Measurements from ENCODE around the gene ANKRD53.

- TF ChIP-seq, protein P1, sequence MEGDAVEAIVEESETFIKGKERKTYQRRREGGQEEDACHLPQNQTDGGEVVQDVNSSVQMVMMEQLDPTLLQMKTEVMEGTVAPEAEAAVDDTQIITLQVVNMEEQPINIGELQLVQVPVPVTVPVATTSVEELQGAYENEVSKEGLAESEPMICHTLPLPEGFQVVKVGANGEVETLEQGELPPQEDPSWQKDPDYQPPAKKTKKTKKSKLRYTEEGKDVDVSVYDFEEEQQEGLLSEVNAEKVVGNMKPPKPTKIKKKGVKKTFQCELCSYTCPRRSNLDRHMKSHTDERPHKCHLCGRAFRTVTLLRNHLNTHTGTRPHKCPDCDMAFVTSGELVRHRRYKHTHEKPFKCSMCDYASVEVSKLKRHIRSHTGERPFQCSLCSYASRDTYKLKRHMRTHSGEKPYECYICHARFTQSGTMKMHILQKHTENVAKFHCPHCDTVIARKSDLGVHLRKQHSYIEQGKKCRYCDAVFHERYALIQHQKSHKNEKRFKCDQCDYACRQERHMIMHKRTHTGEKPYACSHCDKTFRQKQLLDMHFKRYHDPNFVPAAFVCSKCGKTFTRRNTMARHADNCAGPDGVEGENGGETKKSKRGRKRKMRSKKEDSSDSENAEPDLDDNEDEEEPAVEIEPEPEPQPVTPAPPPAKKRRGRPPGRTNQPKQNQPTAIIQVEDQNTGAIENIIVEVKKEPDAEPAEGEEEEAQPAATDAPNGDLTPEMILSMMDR (IDR thresholded peaks at IDR 0.05), result no peak
- TF ChIP-seq EZH2 (IDR thresholded peaks at IDR 0.05; ENCODE audit: borderline replicate concordance, insufficient read depth, low read depth, low read length, poor library complexity, severe bottlenecking), result no peak
Observed at GRCh38 chr2:71006323-71006722, 27.9 kb downstream of the ANKRD53 start.
